ENCODE data around the gene OST4. TPM values are rescaled to one million over a fixed set of nuclear protein-coding genes. Genes with fewer than 3 reads are reported as not detected.
A peak's percentile ranks its signal among the peaks of the same experiment; 100 is the strongest.
"Not testable (repeated sequence)": the region's sequence is repeated elsewhere in the genome, so short reads cannot be mapped to it uniquely, and the experiment has no call there.

The OST4 gene
- 100 to 1,000 TPM; 221 to 396 (median 282) TPM for total RNA-seq

DNA sequence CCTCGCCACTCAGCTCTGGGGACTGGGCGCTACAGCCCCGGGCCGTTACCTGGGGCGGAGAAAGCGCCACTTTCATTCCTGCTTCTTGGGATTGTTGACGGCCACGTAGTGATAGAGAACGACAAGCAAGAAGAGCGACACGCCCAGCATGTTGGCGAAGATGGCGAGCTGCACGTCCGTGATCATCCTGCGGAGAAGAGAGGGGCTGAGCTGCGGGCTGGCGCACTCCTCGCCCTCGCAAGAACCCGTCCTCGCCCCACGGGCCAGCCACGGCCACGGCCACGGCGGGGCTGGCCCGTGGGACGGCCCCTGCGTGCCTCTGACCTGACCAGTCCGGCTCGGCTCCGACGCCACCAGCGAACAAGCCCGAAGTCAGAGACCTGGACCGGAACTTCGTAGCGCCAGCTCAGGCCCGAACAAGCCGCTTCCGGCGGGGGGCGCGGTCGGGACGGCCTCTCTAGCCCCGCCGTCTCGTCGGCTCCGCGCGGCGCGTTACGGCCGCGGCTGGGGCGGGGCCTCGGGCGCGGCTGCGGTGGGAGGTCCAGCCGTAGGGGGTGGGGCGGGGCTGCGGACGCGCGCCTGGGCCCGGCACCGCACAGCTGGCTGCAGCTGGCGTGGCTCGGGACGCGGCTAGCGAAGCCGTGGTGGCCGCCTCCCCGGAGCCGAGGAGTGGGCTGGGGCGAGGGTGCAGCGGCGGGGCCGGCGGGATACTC lies at the start of gene OST4:
Gene OST4, minus strand, starts transcription at position 378 of the 713 bp plus-strand sequence.
- TF ChIP-seq, protein P1, sequence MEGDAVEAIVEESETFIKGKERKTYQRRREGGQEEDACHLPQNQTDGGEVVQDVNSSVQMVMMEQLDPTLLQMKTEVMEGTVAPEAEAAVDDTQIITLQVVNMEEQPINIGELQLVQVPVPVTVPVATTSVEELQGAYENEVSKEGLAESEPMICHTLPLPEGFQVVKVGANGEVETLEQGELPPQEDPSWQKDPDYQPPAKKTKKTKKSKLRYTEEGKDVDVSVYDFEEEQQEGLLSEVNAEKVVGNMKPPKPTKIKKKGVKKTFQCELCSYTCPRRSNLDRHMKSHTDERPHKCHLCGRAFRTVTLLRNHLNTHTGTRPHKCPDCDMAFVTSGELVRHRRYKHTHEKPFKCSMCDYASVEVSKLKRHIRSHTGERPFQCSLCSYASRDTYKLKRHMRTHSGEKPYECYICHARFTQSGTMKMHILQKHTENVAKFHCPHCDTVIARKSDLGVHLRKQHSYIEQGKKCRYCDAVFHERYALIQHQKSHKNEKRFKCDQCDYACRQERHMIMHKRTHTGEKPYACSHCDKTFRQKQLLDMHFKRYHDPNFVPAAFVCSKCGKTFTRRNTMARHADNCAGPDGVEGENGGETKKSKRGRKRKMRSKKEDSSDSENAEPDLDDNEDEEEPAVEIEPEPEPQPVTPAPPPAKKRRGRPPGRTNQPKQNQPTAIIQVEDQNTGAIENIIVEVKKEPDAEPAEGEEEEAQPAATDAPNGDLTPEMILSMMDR (IDR thresholded peaks at IDR 0.05), result no peak
- ATAC-seq (ENCODE audit: low FRiP score) (peak; percentile 96), DNase-seq (ENCODE audit: low spot score) (peak; percentile 74)

DNA sequence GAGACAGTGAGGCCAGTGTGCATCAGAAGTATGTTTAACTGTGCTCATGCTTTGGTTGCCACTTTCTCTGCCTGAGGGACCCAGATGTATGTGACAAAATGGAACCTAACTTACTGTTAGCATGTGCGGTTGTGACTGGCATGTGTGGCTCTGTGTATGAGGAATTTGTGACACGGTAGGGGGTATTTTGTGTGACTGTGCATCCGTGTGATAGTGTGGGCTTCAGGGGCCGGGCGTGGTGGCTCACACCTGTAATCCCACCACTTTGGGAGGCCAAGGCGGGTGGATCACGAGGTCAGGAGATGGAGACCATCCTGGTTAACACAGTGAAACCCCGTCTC lies 47.8 kb upstream of the OST4 start:
- ATAC-seq (ENCODE audit: low FRiP score); DNase-seq (ENCODE audit: low spot score): not testable (repeated sequence)

DNA sequence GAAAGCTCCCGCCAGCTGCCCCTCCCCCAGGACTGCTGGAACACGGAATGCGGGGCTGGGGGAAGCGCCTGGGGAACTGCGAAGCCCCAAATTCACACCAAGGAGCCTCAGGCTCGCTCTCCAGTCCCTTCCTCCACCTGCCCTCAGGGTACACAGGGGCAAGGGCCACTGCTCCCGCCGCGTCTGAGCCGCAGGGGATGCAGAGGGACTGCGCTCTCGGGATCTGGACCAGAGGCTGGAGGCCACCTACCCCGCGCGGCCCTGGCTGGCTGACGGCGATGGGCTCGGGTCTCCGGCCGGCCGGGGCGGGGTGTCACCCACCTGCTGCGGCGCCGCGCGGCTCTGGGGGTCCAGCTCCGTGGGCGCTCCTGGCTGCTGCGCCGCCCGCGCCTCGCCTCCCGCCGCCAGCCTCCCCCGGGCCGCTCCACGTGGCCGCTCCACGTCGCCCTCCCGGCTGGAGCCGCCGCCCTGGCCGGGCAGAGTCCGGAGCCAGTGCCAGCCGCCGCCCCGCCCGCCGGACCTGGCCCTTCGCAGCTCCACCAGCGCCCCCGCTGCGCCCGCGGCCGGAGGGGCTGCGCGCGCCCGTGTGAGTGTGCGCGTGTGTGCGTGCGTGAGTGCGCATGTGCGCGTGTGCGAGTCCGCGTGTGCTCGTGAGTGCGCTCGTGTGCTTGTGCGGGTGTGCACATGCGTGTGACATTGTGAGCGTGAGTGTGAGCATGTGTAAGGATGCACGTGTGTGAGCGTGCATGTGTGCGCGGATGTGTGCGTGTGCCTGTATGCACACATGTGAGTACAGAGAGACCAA lies 47.3 kb upstream of the OST4 start, which contains the start of gene CGREF1:
Gene CGREF1, minus strand, starts transcription at position 604 of the 805 bp plus-strand sequence. CDS start 14,762 bp downstream, outside the sequence.
- DNase-seq (ENCODE audit: low spot score) (no peak), ATAC-seq (ENCODE audit: low FRiP score) (peak; percentile 62)
- TF ChIP-seq, protein P1 (IDR thresholded peaks at IDR 0.05), result no peak

DNA sequence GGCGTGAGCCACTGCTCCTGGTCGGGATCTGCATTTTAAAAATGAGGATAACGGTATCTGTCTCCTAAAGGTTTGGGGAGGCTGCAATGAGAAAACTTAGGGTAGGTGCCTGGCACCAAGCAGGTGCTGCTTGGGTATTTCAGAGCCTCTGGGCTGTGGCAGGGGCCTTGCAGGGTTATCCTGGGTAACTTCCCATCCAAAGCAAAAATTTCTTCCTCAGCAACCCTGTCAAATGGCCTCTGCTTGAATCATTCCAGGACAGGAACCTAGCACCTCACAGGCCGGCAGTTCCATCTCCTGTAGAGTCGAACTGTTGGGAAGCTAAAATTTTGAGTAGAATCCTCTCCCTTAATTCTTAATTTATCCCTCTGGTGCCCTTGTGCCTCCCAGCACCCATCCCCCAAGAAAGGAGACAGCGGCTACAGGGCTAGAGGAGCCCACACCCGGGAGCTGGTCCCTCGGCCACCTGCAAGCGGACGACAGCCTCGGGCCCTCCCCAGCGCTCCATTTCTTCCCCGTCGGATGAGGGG lies 46.6 kb upstream of the OST4 start:
- DNase-seq (ENCODE audit: low spot score) (no peak), ATAC-seq (ENCODE audit: low FRiP score) (no peak)
- TF ChIP-seq, protein P1 (IDR thresholded peaks at IDR 0.05), result no peak

DNA sequence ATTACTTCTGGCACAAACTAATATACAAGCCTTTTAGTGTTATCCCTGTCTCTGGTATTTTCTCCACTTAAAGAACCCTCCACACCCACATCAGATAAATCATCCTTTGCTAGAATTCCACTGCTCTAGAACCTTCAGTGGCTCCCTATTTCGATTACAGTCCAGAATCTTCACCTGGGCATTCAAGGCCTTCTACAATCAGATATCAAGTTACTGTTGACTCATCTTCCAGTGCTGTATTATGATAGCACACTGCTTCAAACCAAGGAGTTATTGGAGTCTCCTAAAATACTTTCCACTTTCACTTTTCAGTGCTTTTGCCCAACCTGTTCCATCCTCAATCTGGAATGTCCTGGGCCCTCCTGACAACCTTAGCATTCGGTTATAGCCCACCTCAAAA lies 44.1 kb upstream of the OST4 start:
- no peak for ATAC-seq (ENCODE audit: low FRiP score)
- no peak for DNase-seq (ENCODE audit: low spot score)
- TF ChIP-seq, protein P1 (IDR thresholded peaks at IDR 0.05), result no peak

DNA sequence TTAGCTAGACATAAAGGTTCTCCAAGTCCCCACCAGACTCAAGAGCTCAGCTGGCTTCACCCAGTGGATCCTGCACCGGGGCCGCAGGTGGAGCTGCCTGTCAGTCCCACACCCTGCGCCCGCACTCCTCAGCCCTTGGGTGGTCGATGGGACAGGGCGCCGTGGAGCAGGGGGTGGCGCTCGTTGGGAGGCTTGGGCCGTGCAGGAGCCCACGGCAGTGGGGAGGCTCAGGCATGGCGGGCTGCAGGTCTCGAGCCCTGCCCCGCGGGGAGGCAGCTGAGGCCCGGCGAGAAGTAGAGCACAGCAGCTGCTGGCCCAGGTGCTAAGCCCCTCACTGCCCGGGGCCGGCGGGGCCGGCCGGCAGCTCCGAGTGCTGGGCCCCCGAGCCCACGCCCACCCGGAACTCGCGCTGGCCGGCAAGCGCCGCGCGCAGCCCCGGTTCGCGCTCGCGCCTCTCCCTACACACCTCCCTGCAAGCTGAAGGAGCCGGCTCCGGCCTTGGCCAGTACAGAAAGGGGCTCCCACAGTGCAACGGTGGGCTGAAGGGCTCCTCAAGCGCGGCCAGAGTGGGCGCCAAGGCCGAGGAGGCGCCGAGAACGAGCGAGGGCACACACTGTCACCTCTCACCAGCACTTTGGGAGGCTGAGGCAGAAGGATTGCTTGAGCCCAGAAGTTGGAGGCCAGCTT lies 40.1 kb upstream of the OST4 start:
- ATAC-seq (ENCODE audit: low FRiP score); DNase-seq (ENCODE audit: low spot score): not testable (repeated sequence)

DNA sequence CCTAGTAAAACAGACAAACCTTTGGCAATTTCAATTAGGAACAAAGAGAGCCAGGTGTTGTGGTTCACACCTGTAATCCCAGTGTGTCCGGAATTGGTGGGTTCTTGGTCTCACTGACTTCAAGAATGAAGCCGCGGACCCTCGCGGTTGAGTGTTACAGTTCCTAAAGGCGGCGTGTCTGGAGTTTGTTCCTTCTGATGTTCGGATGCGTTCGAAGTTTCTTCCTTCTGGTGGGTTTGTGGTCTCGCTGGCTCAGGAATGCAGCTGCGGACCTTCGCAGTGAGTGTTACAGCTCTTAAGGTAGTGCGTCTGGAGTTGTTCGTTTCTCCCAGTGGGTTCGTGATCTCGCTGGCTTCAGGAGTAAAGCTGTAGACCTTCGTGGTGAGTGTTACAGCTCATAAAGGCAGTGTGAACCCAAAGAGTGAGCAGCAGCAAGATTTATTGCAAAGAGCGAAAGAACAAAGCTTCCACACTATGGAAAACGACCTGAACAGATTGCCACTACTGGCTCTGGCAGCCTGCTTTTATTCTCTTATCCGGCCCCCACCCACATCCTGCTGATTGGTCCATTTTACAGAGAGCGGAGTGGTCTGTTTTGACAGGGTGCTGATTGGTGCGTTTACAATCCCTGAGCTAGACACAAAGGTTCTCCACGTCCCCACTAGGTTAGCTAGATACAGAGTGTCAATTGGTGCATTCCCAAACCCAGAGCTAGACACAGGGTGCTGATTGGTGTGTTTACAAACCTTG lies 39.3 kb upstream of the OST4 start:
- ATAC-seq (ENCODE audit: low FRiP score); DNase-seq (ENCODE audit: low spot score): not testable (repeated sequence)

DNA sequence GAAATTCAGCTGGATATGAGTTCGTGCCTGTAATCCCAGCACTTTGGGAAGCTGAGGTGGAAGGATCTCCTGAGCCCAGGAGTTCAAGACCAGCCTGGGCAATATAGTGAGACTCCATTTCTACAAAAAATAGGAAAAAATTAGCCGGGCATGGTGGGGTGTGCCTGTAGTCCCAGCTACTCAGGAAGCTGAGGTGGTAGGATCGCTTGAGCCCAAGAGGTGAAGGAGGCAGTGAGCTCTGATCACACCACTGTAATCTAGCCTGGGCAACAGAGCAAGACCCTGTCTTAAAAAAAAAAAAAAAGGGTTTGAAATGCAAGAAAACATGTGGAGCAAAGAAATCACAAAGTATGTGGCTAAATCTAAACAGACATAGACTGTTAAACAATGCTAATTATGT lies 37.6 kb upstream of the OST4 start:
- no peak for ATAC-seq (ENCODE audit: low FRiP score)
- TF ChIP-seq, protein P1 (IDR thresholded peaks at IDR 0.05), result no peak
- DNase-seq (ENCODE audit: low spot score), result no peak
